GM18519 (cell line): Measurements from ENCODE around the gene OTUD7B.
"Not testable (repeated sequence)": the region's sequence is repeated elsewhere in the genome, so short reads cannot be mapped to it uniquely, and the experiment has no call there.

Source experiments
- ATAC-seq: cut with Tn5 transposase; IDR thresholded peaks from one replicate; pipeline ENCODE4 v1.9.1; 2021; ENCODE audit warnings: mild to moderate bottlenecking, moderate library complexity; ENCODE audit not compliant: unreplicated experiment, low FRiP score

Gene OTUD7B

DNA sequence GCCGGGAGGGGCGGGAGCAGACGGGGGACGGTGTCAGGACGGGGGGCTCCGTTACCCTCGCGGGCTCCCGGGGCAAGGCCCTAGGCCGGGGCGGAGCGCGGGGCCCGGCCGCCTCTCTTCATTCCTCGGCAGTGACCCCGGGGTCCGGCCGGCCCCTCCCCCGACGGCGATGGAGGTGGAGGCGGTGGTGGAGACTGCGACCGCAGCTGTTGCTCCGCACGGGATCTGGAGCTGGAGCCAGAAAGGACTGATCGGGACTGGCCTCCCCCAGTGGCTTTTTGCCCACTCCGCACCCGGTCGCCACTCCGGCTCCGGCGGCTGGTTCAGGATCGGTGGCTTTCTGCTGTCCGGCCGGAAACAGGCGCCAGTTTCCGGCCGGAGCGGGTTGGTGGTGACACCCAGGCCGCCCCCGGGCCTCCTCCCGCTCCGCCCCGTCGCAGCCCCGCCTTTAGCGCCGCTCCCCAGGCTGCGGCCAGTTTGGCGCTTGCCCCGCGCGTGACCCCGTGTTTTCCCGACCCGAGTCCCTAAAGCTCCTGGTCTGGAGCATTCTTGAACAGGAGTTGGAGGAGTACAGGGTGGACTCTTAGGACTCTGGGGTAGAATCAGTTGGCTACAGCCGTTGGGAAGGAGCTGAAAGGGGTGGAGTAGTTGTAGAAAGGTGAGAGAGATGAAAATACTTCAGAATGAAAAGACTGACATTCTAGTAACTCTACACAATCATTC lies at the start of gene OTUD7B:
TSS of gene OTUD7B (minus strand) at position 334 of the 723 bp plus-strand sequence. CDS start 33,216 bp downstream, outside the sequence.
- peak; percentile 57 for ATAC-seq

DNA sequence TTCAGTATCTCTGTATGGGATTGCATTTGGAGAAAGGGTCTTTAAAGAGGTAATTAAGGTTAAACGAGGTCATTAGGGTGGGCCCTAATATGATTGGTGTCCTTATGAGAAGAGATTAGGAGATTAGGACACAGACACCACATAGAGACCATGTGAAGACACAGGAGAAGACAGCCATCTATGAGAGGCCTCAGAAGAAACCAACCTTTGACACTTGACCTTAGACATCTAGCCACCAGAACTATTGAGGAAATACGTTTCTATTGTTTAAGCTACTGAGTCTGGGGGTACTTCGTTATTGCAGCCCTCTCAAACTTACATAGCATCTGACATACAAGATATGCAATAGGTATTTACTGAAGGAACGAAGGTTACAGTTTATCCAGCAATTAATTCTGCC lies 49.7 kb upstream of the OTUD7B start:
- ATAC-seq = no peak

DNA sequence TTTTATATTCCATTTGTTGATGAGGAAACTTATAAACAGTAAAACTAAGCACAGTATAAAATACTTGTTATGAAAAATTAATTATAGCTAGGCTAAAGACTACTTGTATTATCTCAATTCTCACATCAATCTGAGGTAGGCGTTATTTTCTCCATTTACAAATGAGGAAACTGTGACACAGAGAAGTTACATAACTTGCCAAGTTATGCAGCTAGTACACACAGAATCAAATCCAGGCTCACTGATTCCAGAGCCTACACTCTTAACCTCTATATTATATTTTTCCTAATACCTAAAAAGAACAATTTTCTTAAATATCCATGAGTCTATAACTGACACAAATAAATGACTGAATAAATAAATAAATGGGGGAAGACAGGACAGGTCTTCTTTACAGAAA lies 45.9 kb upstream of the OTUD7B start:
- no peak for ATAC-seq

DNA sequence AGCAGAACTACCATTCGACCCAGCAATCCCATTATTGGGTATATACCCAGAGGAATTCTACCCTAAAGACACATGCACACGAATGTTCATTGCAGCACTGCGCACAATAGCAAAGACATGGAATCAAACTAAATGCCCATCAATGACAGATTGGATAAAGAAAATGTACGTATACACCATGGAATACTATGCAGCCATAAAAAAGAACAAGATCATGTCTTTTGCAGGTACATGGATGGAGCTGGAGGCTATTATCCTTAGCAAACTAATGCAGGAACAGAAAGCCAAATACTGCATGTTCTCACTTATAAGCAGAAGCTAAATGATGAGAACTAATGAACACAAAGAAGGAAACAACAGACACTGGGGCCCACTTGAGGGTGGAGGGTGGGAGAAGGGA lies 45.0 kb upstream of the OTUD7B start:
- not testable (repeated sequence) for ATAC-seq

DNA sequence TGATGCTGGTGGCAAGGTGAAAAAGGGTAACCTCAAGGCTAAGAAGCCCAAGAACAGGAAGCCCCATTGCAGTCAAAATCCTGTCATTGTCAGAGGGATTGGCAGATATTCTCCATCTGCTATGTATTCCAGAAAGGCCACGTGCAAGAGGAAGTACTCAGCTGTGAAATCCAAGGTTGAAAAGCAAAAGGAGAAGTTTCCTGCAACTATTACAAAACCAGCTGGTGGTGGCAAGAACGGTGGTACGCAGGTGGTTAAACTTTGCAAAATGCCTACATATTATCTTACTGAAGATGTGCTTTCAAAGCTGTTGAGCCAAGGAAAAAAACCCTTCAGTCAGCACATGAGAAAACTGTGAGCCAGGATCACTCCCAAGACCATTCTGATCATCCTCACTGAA lies 43.4 kb upstream of the OTUD7B start:
- ATAC-seq = no peak

DNA sequence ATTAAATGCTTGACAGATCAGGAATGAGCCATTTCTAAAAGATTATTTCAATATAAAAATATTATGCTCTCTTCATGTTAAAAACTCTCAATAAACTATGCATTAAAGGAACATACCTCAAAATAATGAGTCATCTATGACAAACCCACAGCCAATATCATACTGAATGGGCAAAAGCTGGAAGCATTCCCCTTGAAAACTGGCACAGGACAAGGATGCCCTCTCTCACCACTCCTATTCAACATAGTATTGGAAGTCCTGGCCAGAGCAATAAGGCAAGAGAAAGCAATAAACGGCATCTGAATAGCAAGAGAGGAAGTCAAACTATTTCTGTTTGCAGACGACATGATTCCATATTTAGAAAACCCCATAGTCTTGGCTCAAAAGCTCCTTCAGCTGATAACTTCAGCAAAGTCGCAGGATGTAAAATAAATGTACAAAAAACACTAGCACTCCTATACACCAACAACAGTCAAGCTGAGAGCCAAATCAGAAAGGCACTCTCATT lies 41.4 kb upstream of the OTUD7B start:
- not testable (repeated sequence) for ATAC-seq

DNA sequence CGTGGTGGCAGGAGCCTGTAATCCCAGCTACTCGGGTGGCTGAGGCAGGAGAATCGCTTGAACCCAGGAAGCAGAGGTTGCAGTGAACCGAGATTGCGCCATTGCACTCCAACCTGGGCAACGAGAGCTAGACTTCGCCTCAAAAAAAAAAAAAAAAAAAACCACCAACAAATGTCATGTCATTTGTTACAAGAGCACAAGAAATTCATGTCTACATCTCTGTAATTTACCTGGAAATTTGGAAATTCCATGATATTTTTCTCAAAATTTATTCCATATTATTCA lies 40.5 kb upstream of the OTUD7B start:
- no peak for ATAC-seq

DNA sequence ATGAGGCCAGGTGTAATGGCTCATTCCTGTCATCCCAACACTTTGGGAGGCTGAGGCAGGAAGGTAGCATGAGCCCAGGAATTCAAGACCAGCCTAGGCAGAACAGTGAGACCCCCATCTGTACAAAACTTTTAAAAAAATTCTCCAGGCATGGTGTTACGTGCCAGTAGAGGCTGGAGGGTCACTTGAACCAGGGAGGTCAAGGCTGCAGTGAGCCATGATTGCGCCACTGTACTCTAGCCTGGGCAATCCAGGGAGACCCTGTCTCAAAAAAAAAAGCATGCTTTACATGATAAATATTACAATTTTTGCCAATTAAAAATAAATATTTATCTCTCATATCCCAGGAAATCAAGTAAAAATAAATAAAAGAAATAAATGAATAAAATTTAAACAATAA lies 39.4 kb upstream of the OTUD7B start:
- ATAC-seq = no peak

DNA sequence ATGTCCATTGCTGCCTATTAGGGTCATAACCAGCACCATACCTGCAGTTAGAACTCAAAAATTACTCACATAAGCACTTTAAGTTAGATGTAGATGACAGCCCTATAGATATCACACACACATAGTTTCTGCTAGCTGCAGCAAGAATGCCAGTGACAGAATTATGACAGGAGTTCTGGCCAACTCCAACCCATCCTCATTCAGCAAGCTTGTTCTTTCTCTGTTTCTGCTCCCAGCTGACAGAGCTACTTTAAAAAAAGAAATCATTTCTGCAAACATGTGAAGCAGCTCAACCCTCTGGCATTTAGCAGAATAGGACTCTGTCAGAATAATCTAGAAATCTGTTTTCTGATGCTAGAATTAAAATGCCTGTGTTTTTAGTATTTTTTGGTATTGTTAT lies 23.8 kb upstream of the OTUD7B start:
- ATAC-seq = no peak

DNA sequence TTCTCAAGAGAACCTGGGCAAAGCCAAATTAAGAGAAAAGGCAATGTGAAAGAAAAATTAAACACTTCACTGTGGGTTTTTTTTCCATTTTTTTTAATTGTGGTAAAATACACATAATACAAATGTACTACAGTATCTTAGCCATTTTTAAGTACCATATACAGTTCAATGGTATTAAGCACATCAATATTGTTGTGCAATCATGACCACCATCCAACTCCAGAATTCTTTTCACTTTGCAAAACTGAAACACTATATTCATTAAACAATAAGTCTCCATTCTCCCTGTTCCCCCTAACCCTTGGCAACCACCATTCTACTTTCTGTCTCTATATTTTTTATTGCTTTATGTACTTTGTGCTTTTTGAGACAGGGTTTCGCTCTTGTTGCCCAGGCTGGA lies 17.8 kb upstream of the OTUD7B start:
- ATAC-seq = no peak

DNA sequence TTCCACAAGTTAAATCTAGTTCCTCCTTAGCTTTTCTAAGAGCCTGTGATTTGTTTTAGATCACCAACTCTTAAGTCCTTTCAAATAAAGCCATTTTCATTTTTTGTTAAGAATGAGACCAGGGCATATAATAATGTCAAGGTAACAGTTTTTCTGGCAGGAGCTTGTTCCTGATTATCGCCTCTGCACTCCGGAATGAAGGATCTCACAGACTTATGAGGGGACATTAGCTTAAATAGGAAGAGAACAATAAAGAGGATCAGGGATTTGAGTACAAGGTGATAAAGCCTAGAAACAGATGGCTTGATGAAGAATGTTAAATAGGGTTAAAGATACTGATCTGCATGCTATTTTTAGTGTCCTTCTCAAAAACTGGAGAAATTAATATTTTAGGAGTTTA lies 13.6 kb upstream of the OTUD7B start:
- no peak for ATAC-seq

DNA sequence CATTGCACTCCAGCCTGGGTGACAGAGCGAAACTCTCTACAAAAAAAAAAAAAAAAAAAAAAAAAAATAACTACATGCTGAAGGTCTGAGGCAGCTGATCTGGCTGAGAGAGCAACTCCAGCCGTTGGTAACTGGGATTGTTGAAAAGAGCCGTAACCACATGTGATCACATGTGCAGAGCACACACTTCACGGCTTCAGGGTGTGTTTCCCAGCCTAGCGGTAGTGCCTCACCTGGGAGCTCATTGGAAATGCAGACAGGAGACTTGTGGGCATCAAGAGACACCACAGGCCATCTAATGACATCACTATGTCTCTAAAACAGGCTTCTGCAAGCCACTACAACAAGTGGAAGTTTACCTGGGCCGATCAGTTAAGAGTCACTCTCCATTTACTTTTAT lies 11.8 kb upstream of the OTUD7B start:
- no peak for ATAC-seq

DNA sequence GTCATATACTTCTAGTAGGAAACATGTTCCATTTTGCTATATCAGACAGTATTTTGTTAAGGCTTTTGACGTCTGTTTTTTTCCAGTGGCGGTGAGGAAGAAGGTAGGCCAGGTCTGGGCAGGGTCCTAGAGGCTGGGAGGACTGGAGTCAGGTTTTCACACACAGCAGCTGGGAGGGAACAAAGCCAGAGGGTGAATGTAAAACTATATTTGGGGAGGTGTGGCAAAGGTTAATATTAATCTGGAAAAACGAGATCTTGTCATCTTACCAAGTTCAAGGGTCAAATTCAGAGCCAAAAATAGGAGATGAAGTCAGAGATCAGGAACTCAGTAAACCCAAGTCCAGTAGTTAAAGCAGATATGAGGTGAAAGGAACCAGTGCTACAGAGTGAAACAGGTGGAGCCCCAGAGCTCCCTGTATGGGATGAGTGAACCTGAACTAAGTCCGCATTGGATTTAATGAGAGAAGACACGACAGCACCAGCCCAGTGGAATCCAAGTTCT lies 10.7 kb upstream of the OTUD7B start:
- ATAC-seq = no peak

DNA sequence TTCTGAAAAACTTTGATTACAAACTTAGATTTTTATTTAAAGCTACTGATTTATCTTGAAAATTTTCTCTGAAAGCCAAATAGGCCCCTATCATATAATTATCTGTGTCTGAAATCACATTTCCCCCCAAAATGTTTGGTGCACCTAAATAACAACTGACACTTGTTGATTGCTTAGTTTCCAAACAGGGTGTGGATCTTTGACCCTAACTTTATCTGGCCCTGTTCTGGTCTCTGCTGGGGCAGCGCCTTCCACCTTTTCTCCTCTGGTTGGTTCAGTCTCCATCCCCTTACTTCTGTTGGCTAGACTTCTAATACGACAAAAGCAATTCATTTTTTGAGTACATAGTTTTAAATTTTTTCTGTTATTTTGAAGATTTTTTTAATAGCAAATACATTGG lies 10.2 kb upstream of the OTUD7B start:
- ATAC-seq = no peak

DNA sequence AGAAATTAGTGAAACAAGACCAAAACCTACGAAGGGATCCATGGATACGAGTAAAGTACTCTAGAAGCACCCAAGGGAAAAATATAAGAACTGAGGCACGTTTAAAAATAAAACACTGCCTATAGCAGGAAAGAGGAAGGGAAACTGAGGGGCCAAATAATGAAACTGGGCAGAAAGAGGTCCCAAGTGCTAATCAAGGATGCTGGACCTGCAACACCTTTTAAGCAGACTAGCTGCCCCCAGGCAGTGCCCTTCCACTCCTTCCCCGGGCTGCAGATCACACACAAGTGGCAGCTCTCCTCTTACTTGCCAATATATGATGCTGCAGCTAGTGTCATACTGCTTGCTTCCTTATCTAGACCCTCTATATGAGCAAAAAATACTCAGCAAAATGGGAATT lies 7.6 kb upstream of the OTUD7B start:
- ATAC-seq = no peak

DNA sequence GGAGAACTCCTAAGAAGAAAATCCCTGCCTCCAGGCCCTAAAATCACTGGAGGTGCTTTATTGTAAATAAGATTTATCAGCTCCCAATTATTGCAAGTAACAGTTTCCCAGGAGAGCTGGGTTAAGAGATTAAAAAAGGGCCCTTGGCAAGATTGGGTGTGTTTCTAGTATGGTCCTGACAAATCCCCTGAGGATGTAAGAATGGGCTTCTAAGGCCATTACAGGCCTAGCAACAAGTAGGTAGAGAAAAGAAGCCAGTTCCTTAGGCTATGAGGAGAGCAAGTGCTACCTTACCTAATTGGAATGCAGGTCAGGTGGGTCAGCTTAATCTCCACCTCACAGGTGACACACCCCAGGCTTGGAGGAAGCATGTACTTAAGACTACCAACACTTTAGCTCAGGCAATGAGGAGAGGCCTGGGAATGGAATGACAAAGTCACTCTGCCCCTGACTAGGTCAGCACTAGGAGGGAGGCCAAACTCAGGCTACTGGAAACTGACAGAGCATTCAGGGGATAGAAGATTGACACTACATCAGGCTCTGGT lies 6.8 kb upstream of the OTUD7B start:
- no peak for ATAC-seq

DNA sequence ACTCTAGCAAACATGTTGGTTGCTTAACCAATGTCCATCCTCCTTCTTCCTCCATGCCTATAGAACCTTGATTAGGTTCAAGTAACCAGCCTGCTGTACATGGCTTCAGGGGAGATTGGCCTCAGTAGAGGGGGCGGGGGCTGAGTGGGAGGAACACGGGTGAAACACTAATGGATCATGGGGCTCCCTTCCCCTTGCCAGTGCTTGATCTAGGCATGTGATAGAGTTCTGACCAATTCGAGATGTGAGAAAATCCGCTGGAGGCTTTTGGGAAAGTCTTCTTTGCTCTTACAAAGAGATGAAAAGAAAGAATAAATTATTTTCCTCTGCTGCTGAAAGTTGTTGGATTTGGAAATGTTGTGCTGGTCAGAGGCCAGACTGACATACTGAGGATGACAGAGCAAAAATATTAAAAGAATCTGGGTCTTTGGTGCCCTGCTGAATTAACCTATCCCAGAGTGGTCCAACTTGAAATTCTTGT lies 5.2 kb upstream of the OTUD7B start:
- ATAC-seq = no peak

DNA sequence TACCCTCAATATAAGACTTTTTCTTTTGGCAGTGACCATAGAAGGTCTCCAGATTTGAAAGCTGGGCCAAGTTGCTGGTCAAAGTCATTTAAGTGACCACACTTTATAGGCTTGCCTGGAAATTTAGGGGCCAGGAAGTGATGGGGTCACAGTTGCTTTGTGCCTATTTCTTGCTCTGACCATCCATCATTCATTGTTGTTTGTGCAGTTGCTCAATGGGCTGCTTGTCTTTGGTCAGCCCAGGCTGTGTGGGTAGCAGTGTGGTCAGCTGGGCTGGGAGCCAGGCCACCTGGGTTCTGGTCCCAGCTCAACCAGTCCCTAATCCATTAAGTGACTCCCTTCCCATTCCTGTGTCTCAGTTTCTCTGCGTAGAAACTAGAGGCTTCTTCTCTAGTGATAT lies 2.1 kb upstream of the OTUD7B start:
- no peak for ATAC-seq

DNA sequence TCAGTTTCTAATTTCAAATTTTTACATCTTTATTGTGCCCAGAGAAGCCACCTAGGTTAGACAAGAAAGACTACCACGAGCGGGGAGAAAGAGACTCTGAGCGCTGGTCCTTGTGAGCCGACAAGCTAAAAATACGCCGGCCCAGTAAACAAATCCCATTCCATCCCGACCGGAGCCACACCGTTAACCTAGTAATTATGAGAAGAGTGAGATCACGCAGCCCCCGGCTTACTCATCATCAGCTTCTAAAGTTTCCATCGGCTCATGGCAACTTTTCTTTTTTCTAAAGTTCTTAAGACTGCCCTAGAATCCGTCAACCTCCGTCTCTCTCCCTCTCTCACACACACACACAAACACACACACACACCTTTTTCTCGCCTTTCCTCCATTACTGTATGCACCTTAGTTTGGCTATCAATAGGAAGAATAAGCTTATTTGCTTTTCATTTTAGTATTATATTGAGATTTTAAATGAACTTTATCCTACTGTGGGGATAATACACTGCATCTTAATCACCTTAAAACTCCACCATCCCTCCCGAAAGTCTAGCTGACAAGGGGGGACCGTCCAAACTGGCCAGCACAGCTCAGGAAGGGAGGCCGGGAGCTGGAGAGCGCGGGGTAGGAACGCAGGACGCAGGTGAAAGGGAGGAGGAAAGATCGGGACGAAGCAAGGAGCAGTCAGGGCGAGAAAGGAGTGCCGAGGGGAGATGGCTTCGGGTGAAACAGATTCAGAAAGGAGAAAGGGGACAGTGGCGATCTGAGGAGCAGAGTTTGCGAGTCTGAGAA lies 728 bp downstream of the OTUD7B start:
- no peak for ATAC-seq

DNA sequence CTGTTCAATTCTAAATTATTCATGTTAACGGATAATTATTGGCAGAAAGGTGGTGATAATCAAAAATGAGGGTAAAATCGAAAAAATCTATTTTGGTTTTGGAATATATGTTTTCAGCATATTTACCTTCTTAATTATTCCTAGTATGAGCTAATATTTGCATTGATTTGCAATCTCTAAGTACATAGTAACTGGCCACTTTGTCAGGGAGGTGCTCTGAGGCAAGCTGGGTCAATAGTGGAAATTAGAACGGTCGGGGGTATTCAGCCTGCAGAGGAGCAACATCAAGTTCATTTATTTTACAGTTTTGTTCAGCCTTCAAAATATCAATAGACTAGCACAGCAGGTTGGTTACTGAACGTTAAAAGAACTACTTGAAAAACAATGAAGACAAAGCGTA lies 1.8 kb downstream of the OTUD7B start:
- no peak for ATAC-seq

DNA sequence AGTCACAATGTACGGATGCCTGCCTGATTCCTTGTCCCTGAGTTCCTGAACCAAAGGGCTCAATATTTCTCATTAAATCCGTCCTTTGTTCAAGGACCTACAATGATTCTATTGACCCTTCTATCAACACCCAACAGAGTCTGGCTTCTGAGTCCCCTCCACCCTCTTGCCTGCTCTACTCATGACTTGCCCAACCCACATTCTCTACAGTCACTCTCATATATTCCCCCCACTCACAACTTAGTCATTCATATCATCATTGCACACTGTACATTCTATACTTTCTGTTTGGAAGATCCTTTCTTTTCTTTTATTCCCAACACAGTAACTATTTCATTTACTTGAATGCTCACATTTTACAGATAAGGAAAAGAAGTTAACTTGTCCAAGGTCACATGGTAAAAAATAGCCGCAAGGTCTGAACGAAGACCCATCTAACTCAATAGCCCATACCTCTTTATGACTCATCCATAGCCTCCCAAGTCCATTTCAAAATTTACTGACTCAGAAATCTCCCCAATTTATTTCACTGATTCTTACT lies 3.6 kb downstream of the OTUD7B start:
- ATAC-seq = no peak
